Spleen (tissue), 7 donors: Measurements from ENCODE around the gene MLXIP.

Experiments
- CTCF ChIP-seq, 11 experiments: fragments of 200-600 bp in 7 of 11; fragments of 450-650 bp in 4 of 11; sonication (generic) in 4 of 11; IDR thresholded peaks in 8 of 11; conservative IDR thresholded peaks in 3 of 11; 1 replicate in 7 of 11; 2 replicates in 4 of 11; pipeline versions ENCODE4 v1.4.0 to v1.8.0; 2016 to 2021; ENCODE audit warnings: antibody characterized with exemption in 11 of 11, inconsistent platforms in 4 of 11, mild to moderate bottlenecking in 1 of 11
- POLR2AphosphoS5 ChIP-seq, 3 donors: sonication (generic); formaldehyde crosslinking; IDR thresholded peaks; one replicate each; pipeline ENCODE4 v1.5.1; 2017; ENCODE audit warnings: antibody characterized with exemption in 3 of 3
- donor health status: DM: no; HTN: no; CAD: no; lungs with moderate emphysema.
- donor health status: DM: no; HTN: no; CAD: no.
- donor health status: DM: no; HTN: no; CAD: no.

- TF ChIP-seq CTCF (IDR thresholded peaks at IDR 0.05 in 8 of 11, conservative IDR thresholded peaks at IDR 0.05 in 3 of 11) (no peak), POLR2AphosphoS5 (IDR thresholded peaks at IDR 0.05) (no peak)
Observed at GRCh38 chr12:122189626-122190475, 111.3 kb downstream of the MLXIP start.
